HL-60/S4 (cell line): ENCODE results near the gene CFAP221.

Source experiments
- in situ Hi-C: fragments of 300-500 bp; cut with MboI; formaldehyde crosslinking; loops from 2 replicates; pipeline ENCODE4 v1.14.3; 2022; ENCODE audit warnings: low sequenced_read_pairs

Gene CFAP221

DNA sequence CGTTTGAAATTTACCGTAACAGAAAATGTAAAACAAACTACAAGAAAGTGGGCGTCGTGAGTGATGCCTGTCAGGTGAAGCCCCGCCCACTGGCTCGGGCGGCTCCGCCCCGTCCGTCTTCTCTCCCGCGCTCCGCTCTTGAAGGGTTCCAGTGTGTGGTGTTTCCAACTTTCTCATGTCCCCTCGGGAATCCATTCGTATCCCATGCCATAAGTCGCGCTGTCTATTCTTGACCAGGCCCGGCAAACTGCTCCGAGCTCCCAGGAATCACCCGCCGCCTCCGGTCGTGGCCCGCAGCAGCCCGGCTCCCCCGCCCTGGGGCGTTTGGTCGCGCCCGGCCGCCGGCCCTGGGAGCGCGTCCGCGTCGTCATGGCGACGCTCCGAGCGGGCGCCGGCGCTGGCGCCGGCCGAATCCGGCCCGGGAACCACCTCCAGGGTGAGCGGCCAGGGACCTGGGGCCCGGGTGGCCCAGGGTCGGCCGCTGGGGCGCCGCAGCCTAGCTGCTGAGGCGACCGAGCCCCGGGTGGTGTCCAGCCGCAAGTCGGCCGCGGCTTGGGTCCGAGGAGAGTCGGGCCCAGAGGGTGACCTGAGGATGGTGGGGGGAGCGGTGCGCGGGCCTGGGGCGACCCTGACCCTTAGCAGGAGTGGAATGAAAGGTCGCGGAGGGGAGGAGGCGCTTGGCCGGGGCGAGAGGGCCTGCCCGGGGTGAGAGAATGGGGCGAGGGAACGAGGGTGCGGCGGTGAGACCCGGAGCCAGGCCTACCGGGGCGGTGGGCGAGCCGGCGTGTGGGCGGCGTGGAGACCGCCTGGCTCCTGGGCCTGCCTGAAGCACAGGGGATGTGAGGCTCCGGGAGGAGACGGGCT is at the start of gene CFAP221:
Gene CFAP221 (plus strand): TSS at position 375 of the 864 bp plus-strand sequence. CDS start 1,683 bp downstream, outside the sequence.
- in situ Hi-C loops = no loop called here

DNA sequence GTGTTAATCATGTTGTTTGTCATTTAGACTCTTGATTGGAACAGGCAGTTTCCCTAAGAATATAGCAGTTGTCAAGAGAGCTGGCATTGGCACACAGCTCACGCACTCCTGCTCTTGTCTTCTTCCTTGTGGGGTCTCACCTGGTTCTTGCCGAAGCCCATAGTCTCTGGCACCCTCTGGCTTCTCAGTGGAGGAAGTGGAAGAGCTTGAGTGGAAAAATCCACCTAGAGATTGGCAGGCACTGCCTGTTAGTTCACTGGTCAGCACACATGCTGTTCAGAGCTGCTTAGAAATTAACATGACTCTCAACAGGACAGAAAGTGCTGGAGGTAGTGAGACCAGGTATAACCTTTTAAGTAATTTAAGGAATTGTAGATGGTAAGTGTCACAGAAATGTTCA is 48.3 kb upstream of the CFAP221 start:
- in situ Hi-C loops = no loop called here

DNA sequence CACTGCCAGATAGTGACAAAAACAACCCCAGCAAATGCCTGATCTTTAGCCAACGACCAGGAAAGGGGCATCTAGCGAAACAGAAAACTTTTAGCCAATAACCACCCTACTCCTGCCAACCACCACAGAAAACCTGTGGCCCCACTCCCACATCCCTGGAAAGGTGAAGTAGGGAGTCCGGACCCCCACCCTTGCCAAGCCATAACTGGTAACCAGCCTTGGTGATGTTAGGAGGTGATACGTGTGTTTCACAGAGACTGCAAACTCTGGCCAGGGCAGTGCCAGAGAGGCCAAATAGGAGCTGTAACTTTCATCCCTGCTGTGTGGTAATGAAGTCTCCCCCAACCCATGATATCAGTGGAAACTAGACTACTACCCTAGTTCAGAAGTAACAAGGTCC is 47.6 kb upstream of the CFAP221 start:
- in situ Hi-C loops = no loop called here

DNA sequence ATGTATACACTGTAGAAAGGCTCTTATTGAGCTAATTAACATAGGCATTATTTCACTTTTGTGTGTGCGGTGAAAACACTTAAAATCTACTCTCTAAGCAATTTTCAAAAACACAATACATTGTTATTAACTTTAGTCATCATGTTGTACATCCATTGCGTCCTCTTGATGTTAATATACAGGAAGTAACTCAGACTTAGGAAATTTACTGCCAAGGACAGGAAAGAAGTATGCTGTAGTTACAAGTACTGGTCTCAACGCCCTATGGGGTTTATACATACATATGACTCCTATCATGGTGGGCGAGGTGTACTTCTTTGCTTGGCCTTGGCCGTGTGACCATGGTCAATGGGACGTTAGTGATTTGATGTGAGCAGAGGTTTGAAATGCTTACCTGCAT is 35.5 kb upstream of the CFAP221 start:
- in situ Hi-C loops = no loop called here

DNA sequence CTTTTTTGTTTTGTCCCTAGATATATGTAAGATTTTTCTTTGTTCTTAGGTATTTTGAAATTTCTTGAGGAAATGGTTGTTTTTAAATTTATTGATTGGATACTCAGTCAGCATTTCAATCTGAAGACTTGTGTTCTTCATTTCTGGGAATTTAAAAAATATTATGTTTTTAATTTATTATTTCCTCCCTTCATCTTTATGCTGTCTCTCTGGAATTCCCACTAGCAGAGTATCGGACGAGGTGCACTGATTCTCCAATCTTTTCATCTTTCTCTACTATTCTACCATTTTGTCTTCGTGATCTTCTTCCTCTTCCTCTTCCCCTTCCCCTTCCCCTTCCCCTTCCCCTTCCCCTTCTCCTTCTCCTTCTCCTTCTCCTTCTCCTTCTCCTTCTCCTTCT is 32.3 kb upstream of the CFAP221 start:
- in situ Hi-C loops = no loop called here

DNA sequence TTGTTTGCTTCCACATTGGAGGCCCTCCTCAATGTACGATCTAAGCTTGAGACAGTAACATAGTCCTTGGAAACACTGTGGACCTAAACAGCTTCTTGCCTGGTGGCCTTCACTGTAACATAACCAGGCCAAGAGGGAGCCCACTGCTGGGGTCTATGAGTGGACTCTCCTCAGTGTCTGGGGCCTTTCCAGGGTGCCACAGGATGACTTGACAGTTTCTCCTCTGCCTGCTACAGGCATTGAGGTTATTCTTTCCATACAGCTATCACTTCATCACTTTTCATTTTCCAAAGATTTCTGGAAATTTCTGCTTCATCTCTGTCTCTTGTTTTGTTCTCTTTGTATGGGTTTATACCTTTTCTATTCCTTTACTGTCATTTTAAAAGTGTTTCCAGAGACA is 31.3 kb upstream of the CFAP221 start:
- in situ Hi-C loops = no loop called here

DNA sequence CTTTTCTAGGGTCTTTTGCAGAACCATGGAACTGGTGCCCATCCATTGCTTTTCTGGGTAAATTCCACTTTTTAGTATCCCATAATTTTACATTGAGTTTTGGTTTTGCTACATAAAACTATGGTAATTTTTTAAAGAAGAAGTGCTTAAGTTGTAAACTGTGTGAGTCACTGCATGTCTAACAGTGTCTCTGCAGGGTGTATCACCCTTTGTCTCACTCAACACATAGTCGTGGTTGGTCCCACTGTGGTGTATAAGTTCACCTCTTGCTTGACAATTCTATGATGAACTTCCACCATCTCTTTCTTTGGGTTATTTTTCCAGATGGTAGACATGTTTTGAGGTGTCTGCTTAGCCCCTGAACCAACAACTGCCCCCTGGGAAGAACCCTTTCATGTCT is 30.4 kb upstream of the CFAP221 start:
- in situ Hi-C loops = no loop called here

DNA sequence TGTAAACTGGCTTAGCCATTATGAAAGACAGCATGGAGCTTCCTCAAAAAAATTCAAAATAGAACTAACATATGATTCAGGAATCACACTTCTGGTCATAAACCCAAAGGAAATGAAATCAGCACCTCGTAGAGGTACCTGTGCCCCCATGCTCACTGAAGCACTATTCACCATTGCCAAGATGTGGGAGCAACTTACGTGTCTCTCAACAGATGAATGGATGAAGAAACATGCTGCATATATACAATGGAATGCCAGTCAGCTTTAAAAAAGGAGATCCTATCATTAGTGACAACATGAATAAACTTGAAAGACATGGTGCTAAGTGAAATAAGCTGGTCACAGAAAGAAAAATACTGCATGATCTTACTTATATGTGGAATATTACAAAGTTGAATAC is 28.1 kb upstream of the CFAP221 start:
- in situ Hi-C loops = no loop called here

DNA sequence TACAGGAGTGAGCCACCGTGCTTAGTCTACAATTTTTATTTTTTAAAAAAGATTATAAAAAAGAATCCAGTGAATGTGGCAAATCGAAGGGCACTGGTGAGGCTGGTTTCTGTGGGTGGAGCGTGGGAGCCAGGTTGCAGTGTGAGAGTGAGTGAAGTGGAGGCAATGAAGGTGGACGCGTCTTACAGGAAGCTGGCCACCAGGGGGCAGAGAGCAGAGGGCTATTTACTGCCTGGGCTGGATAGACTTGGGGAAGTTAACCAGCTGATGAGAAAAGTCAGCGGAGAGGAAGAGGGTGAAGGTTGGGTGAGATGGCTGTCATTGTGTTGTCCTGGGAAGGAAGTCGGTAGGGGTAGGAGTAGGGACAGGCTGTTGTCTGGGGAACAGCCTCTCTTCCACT is 26.8 kb upstream of the CFAP221 start:
- in situ Hi-C loops = no loop called here

DNA sequence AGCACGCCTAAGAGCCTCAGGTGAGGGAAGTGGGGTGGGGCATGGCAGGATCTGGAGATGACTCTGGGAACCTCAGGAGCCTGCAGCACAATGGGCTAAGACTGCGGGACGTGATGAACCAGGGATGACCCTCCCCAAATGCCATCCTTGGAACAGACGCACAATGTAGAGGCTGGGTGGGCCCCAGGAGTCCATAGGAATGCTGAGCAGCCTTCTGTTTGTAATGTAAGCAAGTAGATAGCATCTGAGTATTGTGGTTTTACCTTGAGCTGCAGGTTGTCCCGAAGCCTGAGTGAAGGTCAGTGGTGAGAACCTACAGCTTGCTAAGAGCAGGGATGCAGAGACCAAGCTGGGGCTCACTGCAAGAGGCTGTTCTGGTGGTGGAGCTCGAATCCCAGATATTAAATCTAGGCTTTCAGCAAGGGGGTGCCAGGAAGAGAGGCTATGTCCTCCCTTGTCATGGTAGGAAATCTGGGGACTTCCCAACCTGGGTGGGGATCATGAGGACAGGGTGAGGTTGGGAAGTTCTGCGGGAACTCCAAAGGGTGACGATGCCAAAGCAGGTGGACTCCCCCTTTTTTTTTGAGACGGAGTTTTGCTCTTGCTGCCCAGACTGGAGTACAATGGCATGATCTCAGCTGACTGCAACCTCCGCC is 25.7 kb upstream of the CFAP221 start:
- in situ Hi-C loops = no loop called here

DNA sequence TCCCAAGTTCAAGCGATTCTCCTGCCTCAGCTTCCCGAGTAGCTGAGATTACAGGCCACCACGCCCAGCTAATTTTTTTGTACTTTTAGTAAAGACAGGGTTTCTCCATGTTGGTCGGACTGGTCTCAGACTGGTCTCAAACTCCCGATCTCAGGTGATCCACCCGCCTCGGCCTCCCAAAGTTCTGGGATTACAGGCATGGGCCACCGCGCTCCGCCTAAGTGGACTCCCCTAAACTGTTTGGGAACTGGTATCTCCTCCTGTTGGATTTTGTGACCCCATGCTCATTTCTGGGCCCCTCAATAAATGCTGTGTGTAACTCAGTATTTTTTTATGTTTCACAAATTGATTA is 25.2 kb upstream of the CFAP221 start:
- in situ Hi-C loops = no loop called here

DNA sequence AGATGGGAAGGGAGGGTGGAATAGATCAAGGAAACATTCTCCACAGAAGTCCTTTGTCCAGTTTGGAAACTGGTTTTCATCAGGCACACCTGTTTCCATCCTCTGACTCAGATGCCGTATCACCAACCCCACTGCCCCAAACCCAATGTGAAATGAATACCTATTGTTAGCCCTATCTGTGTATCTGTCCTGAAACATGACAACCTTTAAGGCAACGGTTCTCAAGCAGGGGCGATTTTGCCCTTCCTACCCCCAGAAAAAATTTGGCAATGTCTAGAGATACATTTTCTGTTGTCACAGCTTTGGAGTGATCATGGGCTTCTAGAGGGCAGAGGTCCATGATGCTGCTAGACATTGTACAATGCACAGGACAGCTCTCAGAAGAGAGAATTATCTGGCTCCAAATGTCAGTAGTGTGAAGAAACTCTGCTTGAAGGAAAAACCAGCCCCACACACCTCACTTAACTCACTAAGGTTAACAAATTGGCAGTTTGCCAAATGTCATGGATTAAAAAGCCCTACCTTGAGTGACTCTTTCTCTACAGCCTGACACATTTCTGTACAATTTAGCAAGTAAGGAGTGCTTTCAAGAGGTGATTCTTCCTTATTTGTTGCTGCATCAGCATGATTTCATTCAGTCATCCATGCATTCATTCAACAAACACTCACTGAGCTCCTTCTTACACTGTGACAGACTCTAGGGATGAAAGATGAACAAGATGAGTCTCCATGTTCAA is 23.4 kb upstream of the CFAP221 start:
- in situ Hi-C loops = no loop called here

DNA sequence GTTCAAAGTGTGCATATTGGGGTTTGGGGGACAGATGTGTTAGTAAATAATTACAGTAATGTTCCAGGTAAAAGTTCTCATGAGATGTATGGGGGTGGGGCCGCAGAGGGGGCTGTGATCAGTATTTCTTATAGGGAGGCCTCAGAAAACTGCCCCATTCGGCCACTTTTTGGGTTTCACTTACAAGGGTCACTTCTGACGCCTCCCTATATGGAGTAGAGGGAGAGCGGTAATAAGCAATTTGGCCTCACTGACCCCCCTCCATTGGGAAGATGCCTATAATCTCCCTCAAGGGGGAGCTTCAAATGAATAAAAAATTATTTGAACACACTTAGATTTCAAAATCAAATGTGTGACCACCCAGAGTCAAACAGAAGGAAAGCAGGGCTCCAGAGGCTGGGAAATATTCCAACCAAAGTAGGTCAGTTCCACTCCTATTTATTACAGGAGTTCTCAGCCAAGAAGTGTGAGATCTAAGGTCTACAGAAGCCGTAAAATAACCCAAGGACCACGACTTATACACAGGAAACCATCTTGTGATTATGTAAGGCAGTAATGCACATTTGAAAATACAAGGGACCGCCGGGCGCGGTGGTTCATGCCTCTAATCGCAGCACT is 22.7 kb upstream of the CFAP221 start:
- in situ Hi-C loops = no loop called here

DNA sequence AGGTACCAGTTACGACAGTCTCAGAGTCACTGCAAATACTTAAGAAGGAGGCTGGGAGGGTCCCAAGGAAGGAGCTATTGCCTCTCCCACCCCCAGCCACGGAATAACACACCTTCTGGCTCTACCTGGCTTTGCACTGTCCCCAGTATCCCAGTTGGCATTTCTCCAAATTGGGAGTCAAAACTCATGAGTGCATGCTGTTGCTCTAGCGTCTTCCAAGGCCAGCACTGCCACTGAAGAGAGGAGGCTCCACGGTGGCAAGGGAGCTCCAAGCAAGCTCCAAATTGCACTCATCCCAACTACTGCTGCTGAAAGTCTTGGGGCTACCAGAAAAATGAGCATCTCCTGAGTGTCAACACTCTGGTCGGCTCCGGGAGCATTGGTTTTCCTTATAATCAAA is 21.6 kb upstream of the CFAP221 start:
- in situ Hi-C loops = no loop called here

DNA sequence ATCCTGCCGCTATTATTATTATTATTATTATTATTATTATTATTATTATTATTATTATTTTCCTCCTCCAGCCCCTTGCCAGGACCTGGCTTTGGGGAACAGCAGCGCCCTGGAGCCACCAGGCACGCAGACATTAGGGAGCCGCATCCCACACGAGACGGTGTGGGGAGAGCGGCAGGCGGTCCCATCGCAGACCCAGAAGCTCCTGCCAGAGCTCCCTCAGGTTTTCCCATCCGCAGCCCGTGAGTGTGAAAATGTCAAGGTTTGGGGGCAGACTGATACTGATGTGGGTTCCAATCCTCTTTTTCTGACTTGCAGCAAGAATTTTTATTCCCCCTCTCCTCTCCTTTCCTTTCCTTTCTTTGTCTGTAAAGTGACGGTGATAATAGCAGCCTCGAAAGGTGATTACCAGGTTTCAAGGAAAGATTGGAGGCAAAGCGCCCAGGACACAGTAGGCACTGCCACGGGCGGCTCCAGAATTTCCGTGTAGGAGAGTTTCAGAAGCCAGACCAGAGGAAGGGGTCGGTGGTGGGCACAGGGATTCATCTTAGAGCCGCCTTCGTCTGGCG is 20.8 kb upstream of the CFAP221 start:
- in situ Hi-C loops = no loop called here

DNA sequence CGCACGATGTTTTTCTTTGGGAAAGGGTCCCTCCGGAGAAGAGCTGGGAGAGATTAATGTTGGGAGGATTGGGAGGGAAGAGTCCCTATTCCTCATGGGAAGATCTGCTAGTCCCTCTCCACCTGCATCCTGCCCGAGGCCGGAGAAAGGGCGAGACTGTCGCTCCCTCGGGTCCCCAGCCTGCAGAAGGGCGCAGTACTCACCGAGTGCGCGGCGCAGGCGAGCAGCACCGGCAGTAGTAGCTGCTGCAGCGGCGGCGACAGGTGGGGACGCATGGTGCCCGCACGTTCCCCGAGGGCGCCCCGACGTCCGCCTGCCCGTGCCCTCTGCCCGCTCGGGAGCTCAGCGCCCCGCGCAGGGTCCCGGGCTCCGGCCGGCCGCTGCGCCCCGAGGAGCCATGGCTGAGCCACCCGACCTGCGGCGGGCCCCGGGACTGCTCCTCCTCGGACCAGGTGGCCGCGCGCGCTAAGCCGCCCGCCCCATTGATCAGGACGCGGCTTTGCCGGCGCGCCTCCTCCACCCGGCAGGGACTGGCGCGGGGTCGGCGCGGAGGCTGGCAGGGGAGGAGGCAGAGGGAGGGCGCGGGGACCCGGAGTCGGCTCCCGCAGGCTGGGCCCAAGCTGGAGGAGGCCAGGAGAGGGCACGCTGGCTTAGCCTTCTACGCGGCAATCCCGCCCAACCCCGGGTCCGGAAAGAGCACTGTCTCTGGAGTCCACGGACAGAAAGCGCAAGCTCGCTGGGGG is 20.1 kb upstream of the CFAP221 start, which contains the start of gene SCTR:
Gene SCTR (minus strand): TSS at position 532 of the 743 bp plus-strand sequence. CDS start 257 bp downstream, at position 275.
- in situ Hi-C loops = no loop called here

DNA sequence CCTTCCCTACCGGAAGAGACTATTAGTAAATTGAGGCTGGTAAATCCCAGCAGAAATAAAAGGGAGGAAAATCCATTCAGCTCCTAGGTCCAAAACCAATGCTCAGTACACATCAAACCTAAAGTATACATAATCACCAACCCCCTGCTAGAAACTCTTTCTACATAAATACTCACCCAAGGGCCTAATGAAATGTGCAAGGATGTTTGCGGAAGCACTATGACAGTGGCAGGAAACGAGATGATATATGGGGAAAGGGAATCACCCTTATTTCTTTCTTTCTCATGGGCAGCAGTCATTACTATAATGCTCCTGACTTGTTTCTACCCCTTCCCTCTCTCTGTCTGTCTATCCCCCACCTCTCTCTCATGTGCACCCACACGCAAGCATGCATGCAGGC is 18.6 kb upstream of the CFAP221 start:
- in situ Hi-C loops = no loop called here

DNA sequence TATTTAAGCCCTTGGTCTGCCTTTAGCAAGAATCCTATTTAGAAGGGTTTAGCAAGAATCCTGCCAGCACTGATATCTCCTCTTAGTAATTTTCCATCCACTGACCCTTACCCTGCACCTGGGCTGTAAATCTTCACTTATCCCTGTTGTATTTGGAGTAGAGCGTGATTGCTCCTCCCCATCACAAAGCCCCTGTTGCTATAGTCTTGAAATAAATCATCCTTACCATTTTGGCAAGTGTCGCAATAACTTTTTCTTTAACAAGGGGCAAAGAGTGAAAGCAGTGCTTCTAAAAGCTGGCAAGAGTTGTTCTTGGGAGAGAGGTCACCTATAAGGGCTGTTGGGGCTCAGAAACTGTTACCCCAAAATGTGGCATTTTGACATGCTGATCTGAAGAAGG is 16.2 kb upstream of the CFAP221 start:
- in situ Hi-C loops = no loop called here

DNA sequence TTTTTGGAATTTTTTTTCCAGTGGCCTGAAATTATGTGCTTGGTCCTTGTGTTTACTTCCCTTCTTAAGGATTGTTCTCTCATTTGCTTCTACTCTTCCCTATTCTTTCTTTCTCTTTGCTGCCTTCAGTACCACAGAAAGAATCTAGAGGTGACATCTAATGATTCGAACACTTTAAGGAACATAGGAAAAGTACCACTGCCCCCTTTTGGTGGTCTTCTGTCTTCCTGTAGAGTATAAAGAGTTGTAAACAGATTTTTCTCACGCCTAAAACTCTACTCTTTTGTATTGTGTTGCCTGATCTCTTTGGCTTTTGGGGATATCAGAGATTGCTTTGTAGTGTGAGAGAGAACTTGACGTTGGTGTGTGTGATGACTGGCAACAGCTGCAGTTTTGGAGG is 13.0 kb upstream of the CFAP221 start:
- in situ Hi-C loops = no loop called here

DNA sequence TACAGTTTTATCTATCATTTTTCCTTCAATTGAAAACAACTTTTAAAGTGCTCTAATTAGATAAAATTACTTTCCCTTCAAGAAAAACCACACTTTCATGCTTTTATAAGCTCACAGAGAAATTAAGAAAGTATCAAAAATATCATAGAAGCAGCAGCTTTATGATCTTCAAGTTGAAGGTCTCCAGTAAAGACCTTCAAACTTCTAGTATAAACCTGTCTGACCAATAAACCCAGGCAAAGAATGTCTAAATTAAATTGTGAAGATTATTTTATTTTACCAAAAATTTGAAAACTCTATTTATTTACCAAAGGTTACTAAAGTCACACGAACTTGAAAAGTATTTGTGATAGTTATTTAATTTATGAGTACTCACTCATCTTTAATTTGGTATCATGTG is 10.7 kb upstream of the CFAP221 start:
- in situ Hi-C loops = no loop called here
